ENCODE measurements around the gene GAB2.

GRCh38 chr11:78230161-78230877 lies 187.3 kb downstream of the GAB2 start:
- TF ChIP-seq CTCF (IDR thresholded peaks at IDR 0.05; ENCODE audit: low read length) (no peak), EZH2 (IDR thresholded peaks at IDR 0.05; ENCODE audit: borderline replicate concordance, low read length) (no peak)
